Measurements from ENCODE around the gene OAF.

- TF ChIP-seq, protein P1, sequence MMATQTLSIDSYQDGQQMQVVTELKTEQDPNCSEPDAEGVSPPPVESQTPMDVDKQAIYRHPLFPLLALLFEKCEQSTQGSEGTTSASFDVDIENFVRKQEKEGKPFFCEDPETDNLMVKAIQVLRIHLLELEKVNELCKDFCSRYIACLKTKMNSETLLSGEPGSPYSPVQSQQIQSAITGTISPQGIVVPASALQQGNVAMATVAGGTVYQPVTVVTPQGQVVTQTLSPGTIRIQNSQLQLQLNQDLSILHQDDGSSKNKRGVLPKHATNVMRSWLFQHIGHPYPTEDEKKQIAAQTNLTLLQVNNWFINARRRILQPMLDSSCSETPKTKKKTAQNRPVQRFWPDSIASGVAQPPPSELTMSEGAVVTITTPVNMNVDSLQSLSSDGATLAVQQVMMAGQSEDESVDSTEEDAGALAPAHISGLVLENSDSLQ (IDR thresholded peaks at IDR 0.05), result no peak
- TF ChIP-seq FOXM1 (IDR thresholded peaks at IDR 0.05; ENCODE audit: borderline replicate concordance), result no peak
- TF ChIP-seq SUZ12 (IDR thresholded peaks at IDR 0.05), result no peak
- TF ChIP-seq FOXK2 (IDR thresholded peaks at IDR 0.05), result no peak
These were observed 50.5 kb downstream of the OAF start for GRCh38 chr11:120261321-120261720.
